Kasumi-1 (cell line): ENCODE results near the gene TRPV2.

Experiments
- DNase-seq, 2 experiments: peaks; one replicate each; lab custom pipeline; 2025; lab: John Stamatoyannopoulos, UW

TRPV2 gene

DNA sequence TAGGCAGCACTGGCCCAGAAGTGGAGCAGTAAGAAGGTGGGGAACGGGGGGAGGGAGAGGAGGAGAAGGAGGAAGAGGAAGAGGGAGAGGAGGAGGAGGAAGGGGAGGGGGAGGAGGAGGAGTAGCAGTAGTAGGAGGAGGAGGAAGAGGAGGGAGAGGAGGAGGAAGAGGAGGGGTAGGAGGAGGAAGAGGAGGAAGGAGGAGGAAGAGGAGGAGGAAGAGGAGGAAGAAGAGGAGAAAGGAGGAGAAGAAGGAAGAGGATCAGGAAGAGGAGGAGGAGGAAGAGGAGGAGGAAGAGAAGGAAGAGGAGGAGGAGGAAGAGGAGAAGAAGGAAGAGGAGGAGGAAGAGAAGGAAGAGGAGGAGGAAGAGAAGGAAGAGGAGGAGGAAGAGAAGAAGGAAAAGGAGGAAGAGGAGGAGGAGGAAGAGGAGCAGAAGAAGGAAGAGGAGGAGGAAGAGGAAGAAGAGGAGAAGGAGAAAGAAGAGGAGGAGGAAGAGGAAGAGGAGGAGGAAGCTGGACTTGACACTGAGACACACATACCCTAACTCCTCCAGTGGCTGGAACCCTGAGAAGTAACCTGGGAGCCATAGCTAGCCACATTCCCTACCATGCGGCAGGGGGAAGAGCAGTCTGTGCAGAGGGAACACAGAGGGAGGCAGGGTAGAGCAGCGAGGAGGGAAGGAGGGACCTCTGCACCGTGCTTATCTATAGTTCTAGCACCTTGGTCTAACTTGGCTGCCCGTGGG, 40.8 kb downstream of the TRPV2 start:
- no peak for DNase-seq

DNA sequence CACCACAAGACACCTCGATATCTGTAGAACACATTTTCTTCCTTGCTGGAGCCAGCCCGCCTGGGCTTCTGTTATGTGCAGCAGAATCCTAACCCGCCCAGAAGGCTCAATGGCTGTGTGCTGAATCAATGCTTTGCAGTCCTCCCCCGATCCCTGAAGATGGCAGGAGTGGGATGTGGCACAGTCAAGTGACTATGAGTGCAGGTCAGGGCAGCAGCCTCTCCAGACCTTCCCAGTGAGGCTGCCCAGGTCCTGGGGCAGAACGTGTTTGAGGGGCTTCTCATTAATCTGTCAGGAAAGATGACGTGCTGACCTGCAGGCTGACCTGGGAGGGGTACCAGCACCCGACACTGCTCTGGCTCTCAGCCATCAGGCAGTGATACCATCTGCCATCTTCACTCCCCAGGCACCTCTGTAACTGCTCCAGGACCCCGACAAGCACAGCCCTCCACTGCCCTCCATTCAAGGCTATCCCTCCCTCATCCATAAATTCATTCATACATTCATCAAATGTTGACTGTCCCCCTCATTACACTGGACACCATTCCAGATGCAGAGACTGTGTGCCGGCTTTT, 41.5 kb downstream of the TRPV2 start:
- no peak for DNase-seq

DNA sequence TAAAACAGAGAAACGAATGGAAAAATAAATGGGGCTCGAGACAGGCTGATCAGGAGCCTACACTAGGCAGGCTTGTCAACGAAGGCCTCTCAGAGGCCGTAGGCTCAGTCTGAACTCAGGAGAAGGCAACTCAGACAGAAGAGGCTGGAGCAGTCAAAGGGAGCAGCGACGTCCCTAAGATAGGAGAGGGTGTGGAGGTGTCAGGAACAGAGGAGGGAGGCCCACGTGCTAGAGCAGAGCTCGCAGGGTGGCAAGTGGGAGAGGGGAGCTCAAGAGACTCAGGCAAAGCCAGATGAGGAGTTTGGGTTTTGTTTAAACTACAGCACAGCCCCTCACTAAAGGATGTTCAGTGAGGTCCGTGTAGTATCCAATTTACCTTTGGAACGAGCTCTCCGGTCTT, 43.9 kb downstream of the TRPV2 start:
- DNase-seq: no peak

DNA sequence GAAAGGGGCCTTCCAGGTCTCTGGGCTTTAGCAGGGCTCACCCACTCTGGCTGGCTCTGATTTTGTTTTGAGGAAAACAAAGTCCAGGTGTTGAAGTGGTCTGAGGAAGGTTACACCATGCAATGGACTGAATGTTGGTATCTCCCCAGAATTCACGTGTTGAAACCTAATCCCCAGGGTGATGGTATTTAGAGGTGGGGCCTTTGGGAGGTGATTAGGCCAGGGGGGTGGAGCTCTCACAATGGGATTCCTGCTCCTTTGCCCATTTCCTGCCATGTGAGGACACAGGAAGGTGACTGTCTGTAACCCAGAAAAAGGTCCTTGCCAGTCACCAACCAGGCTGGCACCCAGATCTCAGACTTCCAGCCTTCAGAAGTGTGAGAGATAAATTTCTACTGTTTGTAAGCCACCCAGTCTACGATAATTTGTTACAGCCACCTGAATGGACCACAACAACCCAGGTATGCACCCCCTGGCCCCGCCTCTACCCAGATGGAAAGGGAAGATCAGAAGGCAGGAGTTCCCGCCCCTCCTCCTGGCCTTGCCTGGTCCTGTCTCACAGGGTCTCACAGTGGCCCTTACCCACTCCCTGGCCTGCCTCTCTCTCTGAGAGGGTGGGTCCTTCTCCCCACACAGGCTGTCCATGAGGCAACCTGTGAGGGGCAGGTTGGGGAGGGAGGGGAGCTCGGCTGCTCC, 44.6 kb downstream of the TRPV2 start:
- DNase-seq: no peak

DNA sequence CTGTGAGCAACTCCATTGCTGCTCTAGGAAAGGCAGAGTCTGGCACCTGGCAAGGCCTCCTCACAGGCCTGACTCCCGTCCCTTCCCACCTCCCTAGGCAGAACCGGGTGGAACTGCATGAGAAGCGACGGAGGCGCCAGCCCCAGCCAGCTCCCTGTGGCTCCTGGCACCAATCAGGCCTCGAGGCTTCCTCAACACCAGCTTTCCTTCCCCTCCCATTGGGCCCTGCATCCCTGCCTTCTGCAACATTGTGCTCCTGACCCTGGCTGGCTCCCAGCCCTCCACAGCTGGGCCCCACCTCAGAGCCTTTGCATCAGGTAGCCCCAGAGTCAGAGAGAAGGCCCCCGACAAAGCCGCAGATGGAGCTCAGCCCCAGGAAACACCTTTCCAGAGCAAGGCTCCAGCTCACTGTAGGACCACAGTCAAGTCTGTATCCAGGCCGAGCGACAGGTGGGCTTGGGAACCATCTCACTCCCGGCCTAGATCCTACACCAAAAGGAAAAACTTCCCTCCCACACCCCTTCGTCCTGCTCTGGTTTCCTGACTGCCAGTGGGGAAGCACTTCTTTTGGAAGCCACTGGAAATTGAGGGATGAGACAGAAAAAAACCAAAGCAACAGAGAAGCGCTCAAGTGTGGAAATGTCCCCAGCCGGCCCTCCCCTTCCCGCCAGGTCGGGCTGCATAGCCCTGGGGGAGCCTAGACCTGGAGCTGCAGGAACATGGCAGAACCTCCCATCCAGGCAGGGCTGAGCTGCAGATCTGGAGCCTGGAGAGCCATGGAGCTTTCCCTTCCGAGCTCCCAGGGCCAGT, 45.6 kb downstream of the TRPV2 start:
- no peak for DNase-seq

DNA sequence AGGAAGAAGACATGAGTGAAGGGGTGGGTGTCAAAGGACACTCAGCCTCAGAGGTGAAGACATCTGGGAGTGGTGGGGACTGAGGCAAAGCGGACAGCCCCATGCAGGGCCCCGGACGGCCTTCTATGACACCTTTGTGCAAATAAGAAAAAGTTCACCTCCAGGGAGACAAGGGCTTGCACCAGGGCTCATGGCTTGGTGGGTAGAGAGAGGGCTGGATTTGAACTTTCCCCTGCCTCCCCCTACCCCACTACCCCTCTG, 46.2 kb downstream of the TRPV2 start:
- no peak for DNase-seq

DNA sequence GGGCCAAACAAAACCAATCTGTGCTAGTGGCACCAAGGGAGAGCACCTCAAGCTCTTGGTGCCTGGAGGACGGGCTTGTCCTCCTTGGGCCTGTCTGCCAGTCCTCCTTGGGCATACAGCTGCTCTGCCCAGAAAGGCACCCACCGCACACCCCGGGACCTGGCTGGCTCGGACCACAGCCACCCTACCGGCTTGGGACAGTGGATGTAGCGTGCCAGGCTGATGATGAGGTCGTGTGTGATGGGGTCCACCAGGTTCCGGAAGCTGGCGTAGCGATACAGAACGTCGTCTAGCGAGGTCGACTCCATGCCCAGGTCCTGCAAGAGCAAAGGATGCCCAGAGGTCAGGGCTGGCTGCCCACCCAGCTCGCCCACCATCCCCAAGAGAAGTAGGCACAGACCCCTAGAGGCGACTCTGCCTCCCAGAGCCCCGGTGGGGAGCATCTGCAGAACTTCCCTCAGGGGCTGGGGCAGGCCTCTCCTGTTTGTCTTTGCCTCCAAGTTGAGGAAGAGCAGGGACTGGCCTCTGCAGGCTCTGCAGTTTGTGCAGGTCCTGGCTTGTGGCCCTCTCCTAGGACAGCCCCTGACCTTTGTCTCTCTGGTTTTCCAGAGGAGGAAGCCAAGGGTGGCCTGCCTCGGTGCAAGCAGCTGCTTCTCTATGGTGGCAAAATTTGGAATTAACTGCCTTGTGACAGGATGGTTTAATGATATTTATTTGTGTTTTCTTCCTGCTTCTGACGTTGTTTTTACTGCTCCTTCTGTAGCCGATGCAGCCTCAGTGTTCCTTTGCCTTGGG, 46.9 kb downstream of the TRPV2 start:
- no peak for DNase-seq

DNA sequence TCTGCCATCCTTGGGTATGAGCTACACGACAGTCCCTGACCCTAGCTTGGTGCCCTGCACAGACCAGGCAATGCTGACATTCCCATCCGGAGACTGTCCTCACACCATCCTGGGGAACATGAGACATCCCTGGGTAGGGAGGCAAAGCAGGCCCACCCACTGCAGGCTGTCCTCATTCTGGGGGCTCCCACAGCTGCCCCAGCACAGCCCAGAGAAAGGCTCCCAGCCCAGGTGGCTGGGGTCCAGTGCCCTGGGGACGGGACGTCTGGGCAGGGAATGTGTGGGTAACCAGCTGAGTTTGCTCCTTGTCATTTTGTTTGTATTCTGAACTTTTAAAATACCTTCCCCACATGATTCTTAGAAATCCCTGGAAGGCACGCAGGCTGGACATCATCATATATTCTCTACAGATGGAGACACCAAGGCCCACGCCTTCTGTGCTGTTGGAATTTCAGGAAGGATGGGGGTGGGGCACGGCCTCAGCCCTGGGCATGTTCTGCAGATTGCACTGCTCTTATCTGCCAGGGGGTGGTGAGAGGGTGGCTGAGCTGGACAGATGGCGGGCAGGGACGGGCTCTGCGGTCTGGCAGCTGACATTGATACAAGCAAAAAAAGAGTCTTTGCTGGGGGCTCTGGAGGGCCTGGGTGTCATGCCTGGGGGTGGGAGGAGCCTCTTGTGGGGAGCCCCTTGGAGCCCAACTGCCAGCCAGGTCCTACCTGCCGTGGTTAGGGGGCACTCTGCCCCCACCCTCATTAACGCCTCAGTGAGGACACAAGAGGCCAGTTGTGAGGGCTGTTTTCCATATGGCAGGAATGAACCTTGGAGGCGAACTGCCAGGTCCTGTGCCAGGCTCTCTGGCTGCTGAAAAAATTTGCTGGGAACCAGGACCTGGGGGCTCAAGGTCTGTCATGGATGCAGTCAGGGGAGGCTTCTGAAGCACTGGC, 48.3 kb downstream of the TRPV2 start:
- no peak for DNase-seq

DNA sequence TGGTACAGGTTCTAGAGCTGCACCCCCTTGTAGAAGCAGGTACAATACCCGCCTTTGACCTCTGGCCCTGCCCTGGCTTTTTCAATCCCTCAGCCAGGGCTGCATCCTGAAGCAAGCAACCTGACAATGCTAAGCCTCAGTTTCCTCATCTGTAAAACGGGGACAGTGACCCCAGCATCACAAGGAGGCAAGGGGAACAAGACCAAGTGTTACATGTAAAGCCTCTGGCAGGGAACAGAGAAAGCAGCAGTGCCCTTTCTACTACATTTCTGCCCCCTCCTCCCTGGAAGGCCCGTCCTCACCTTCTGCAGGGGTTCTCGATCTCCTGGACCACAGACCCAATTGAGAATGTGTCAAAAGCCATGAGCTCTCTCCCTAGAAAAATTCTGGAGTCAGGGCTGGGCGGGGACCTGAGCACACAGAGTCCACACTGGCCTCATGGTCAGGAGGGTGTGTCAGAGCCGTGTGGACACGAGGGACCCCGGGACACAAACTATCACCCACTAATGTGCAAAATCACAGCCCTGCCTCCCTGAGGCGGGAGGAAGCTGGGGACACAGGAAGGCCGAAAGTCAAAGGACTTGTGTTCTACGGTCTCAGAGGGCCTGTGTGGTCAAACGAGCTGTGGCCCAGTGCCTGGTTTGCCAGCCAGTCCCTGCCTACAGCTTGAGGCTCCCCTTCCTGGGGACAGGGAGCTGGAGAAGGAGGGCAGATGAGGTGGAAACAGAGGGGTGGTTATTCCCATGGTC, 49.1 kb downstream of the TRPV2 start:
- DNase-seq: no peak

DNA sequence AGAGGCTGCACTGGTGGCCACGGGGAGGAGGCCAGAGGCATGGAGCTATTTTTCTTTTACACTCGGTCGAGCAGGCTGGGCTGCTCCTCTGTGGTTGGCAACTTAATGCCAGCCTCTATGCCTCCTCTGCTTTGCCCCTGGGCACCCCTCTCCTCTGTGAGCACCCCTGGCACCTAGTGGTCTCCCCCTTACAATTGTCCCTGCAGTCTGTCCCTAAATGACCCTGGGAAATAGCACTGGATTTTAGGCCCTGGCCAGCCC, 49.6 kb downstream of the TRPV2 start:
- no peak for DNase-seq

DNA sequence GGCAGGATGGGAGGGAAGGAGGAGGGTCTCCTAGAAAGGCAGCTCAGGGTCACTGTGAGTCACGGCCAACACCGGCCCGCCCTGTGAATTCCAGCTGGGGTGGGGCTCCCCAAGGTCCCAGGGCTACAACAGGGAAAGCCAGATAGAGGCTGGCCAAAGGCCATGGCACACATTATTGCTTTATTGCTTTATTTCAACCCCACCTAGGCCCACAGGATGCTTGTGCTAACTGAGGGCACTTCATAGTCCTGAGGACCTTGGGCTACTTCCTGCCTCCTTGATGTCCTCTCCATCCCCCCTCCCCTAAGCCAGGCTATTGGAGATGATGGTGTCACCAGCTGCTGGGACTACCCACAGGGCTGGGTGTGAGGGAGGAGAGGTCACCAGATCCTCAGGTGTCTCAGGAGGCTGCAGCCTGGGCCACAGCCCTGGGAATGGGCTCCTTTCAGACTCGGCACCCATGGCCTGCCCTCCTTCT, 50.5 kb downstream of the TRPV2 start:
- DNase-seq: no peak

DNA sequence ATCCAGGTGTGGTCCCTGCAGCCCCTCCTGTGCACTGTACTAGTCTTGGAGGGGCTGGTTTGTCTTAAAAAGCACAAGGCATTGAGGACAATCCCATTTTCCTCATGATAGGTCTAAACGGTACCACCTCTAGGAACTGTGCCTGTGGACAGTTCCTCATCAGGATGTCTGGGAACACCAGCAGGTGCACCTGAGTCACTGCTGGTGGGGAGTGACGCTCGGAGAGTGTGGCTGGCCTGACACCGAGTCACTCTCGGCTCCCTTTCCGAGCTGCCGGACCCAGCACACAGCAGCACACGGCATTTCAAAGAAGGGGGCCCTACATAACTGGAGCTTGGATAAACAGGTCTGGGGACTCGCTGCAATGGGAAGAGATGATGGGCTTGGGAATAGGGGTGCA, 51.0 kb downstream of the TRPV2 start:
- no peak for DNase-seq

DNA sequence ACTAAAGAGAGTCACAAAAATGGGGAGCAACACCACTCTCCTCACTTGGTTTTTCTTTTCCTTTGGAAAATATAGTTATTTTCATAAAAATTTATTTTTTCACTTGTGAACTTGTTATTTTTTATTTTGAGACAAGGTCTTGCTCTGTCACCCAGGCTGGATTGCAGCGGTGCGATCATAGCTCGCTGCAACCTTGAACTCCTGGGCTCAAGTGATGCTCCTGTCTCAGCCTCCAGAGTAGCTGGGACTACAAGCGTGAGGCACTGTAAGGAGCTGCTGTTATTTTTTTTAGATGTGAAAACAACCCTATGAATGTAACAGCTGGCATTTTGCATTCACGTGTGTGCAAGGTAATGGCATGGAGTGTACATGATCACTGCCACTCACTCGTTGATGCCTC, 51.7 kb downstream of the TRPV2 start:
- no peak for DNase-seq

DNA sequence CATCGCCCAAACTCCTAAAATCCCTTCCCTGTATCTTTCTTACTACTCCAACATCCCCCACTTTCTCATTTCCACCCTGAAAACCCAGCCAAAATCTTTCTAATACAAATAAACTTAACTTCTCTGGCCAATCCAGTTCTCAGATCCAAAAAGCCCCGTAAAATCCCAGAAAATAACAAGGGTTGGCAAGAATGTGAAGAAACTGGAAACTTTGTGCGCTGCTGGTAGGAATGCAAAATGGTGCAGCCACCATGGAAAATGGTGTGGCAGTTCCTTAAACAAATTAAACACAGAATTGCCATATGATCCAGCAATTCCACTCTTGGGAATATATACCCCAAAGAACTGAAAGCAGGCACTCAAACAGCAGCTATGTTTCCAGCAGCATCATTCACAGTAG, 52.5 kb downstream of the TRPV2 start:
- no peak for DNase-seq

DNA sequence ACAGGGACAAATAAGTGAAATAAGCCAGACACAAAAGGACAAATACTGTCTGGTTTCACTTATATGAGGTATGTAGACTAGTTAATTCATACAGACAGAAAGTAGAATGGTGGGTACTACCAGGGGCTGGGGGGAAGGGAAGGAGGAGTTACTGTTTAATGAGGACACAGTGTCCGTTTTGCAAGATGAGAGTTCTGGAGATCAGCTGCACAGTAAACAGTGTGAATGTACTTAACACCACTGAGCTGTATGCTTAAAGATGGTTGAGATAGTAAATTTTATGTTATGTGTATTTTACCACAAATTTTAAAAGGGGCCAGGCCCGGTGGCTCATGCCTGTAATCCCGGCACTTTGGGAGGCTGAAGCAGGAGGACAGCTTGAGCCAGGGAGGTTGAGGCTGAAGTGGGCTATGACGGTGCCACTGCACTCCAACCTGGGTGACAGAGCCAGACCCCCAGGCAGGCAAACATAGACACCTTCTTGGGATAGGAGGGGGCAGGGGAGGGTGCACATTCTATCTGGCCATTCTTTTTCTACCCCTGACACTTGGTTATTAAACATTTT, 53.1 kb downstream of the TRPV2 start:
- DNase-seq: no peak

DNA sequence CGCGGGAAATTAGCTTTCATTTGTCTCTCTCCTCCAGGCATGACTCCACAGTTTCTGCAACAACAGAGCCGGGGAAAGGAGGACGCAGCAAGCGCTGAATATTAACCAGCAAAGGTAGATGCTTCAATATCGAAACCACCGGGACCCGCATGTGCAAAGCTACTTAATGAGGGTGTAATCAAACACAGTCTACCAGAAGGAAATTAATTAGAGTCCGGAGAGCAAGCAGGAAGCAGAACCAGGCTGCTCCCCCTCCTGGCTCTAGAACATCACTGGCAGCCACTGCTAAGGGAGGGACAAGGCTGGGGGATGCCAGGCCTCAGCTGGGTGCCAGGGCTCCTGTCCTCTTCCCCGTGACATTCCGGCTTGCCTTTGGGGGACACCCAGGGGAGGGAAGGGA, 54.9 kb downstream of the TRPV2 start:
- DNase-seq: no peak

DNA sequence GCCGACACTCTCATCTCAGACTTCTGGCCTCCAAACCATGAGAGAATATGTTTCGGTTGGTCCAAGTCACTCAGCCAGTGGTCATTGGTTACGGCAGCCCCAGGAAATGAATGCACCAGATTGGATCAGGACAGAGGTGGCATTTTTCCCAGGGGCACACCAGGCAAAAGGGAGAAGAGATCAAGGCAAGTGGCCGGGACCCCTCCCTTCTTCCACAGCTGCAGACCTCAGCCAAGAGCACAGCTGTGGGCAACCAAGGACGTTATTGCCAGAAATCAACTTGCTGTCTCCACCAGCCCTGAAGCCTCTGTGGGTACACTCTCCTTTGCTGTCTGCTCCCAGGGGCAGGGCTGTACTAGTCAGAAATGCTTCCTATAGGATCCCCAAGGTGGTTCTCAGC, 55.9 kb downstream of the TRPV2 start:
- DNase-seq: no peak

DNA sequence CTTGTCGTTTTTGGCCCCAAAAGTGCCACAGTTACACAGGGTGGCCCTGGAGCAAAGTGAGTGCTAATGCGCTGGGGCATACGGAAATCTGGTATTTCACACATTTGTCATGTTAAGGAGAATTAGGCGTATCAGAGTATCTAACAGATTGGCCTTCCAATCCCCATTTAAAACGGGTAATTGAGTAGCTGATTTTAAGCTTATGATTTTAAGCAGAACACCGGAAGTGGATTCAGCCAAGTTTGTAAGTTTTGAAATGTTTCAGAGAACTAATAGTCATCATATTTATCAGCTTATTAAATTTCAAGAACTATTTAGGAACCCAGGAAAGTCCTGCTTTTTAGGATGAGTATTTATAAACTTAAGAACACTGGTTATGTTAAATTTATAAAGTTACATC, 57.2 kb downstream of the TRPV2 start:
- no peak for DNase-seq

DNA sequence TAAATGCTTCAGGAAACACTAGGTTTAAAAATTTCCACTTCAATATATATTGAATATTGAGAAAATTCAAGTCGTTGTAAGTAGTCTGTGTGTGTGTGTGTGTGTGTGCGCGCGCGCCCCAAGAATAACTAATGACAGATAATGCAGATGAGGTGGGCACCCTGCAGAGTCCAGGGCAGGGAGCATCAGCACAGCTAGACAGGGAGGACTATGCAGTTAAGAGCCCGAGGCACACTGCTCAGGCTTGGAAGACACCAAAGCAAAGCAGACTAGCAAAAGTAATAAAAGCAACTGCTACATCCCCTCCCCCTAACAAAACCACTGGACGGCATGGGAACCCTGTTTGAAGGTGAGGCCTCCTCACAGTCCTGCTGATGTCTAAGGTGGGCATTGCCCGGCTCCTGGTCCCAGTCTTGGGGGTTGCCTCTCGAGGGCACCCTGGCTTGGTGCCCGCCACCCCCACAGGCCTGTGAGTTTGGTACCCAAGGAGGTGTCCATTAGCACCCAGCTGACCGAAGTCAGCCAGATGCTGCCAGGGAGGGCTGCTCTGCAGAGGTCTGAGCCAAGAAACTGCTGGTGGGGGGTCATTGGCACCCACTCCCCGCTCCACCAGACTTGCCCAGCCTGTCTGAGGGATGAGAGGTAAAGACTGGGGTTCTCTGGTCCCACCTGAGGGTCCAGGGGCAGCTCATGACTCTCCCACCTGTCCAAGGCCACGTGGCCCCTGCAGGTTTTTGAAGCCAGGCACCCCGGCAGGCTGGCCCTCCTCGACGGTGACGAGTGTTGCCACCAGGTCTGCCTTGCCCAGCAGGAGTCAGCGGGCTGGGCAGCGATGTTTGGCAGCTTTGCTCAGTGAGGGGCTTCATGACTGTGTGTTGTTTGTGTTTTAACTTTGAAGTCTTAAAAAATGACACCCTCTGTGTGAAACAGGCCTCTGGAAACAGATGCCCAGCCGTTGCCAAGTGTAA, 58.0 kb downstream of the TRPV2 start:
- DNase-seq: no peak
